Ectodermal cell (in vitro differentiated cells): Measurements from ENCODE around the gene SLFN12. TPM values are rescaled to one million over a fixed set of nuclear protein-coding genes. Genes with fewer than 3 reads are reported as not detected.
"Not testable (repeated sequence)": the region's sequence is repeated elsewhere in the genome, so short reads cannot be mapped to it uniquely, and the experiment has no call there.

Source experiments
- H3K27ac ChIP-seq: 2 replicates; pipeline ENCODE4 v1.7.0; 2013; ENCODE audit warnings: mild to moderate bottlenecking, low read depth, low read length; ENCODE audit not compliant: insufficient read depth, poor library complexity, severe bottlenecking
- H3K27me3 ChIP-seq: 2 replicates; pipeline ENCODE4 v1.7.0; 2013; ENCODE audit warnings: mild to moderate bottlenecking, low read length; ENCODE audit not compliant: insufficient read depth, control insufficient read depth, poor library complexity, severe bottlenecking
- H3K36me3 ChIP-seq: one replicate; pipeline ENCODE4 v1.7.0; 2013; ENCODE audit warnings: low read length; ENCODE audit not compliant: control insufficient read depth, insufficient read depth
- H3K4me1 ChIP-seq: one replicate; pipeline ENCODE4 v1.7.0; 2013; ENCODE audit warnings: low read length; ENCODE audit not compliant: control insufficient read depth, insufficient read depth
- H3K4me3 ChIP-seq: 2 replicates; pipeline ENCODE4 v1.7.0; 2013; ENCODE audit warnings: low read depth, low read length, control low read depth; ENCODE audit not compliant: insufficient read depth
- H3K9me3 ChIP-seq: 2 replicates; pipeline ENCODE4 v1.7.0; 2013; ENCODE audit warnings: mild to moderate bottlenecking, low read length, moderate library complexity; ENCODE audit not compliant: control insufficient read depth
- WGBS, 2 experiments: methylation state at CpG; one replicate each; pipeline ENCODE4 v1.1.7; 2013; ENCODE audit warnings: missing lambda C conversion rate in 2 of 2; 5-methylcytosine and 5-hydroxymethylcytosine counted together
- polyA plus RNA-seq, 4 experiments: library from polyadenylated mRNA; stranded (reverse); fragments of 50-300 nt; gene quantifications; one replicate each; pipeline ENCODE4 v1.2.3, GENCODE V29; 2013

The SLFN12 gene
- 5.9 TPM for polyA plus RNA-seq (2013, experiment 1 of 4)
- polyA plus RNA-seq (2013, experiment 2 of 4), result 3.9 TPM
- polyA plus RNA-seq (2013, experiment 3 of 4), result 2.1 TPM
- 2.8 TPM for polyA plus RNA-seq (2013, experiment 4 of 4)

DNA sequence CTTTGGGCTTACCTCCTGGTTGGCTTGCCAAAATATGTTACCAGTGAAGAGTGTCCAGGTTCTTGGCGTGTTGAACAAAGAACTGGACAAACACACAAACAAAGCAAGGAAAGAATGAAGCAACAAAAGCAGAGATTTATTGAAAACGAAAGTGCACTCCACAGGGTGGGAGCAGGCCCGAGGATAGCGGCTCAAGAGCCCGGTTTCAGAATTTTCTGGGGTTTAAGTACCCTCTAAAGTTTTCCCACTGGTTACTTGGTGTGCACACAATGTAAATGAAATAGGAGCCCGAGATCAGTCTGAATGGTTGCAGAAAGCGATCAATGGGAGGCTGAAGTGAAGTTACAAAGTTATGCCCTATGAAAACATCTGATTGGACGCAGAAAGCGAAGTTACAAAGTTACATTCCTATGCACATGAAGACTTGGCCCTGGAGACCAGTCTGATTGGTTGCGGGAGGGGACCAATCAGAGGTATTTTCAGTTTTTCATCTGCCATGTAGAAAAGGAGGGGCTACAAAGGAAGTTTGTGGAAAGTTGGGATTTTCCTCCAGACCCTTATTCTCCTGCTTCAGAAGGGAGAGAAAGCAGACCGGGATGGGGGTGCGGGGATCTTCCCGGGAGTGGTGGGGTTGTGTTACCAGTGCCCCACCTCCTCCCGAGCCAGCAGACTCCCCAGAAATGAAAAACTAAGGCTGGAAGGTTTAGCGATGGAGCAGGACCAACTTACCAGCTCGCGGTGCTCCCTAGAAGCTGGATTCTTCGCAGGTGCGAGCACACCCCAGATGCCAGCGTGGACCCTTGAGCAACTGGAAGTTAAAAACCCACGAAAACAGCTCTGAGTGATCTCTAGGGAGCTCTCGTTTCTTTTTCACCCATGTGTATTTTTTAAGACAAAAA lies at the start of gene SLFN12:
Gene SLFN12 (minus strand): TSS at position 325 of the 899 bp plus-strand sequence. CDS start 9,472 bp downstream, outside the sequence.
- Histone ChIP-seq H3K27me3 (peaks cover 4% of the 10 kb centered on the region), H3K9me3 (no peaks in the 10 kb centered on the region), H3K27ac (peak within 1 kb of the TSS; percentile 85), H3K4me3 (peak within 1 kb of the TSS; percentile 11), H3K4me1 (peaks cover 5% of the 10 kb centered on the region), H3K36me3 (no peaks in the 10 kb centered on the region)
- 82 to 88% methylated on average over 22 of the region's 22 CpGs for WGBS, 2 experiments

DNA sequence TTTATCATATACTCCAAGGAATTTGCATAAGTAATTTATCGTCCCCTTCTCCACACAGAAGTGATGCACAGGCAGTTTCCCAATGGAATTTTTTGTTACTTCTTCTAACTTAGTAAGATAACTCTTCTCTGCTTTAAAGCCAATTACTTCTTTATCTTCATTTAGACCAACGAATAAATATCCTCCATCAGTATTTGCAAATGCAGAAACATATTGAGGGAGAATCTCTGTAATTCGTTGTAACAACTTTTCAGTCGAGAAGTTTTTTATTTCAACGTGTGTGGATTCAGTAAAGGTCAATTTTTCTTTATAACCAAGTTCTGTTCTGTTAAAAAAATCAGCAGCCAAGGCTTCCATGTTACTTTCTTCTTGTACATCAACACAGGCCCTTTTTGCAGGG lies 47.0 kb upstream of the SLFN12 start:
- H3K9me3 ChIP-seq, result no peaks in the 10 kb centered on the region
- no peak overlapping the region for H3K4me3 ChIP-seq
- H3K36me3 ChIP-seq, result no peaks in the 10 kb centered on the region
- WGBS, 2 experiments, result 87 to 88% methylated on average over 5 of the region's 5 CpGs
- H3K27me3 ChIP-seq, result peaks cover 10% of the 10 kb centered on the region
- no peaks in the 10 kb centered on the region for H3K4me1 ChIP-seq
- H3K27ac ChIP-seq, result no peak overlapping the region

DNA sequence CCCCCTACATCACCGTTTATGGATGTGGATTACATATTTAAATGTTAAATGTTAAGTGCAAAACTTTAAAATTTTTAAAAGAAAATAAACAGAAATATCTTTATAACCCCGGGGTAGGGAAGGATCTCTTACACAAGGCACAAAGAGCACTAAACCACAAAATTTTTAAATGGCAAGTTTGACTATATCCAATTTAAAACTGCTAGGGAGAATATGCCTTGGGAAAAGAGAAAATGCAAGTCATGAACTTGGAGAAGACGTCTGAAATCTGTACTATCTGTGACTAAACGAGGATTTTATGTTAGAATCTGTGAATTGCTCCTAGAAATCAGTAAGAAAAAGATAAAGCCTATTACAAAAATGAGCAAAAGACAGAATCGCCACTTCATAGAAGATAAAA lies 44.9 kb upstream of the SLFN12 start:
- Histone ChIP-seq H3K4me1 (no peaks in the 10 kb centered on the region), H3K27me3 (peaks cover 10% of the 10 kb centered on the region), H3K27ac (no peak overlapping the region), H3K9me3 (no peaks in the 10 kb centered on the region), H3K36me3 (no peaks in the 10 kb centered on the region), H3K4me3 (no peak overlapping the region)
- WGBS, 2 experiments, result 90 to 97% methylated on average over 2 of the region's 5 CpGs

GRCh38 chr17:35476283-35476820 lies 44.1 kb upstream of the SLFN12 start:
- H3K27me3 ChIP-seq, result peaks cover 10% of the 10 kb centered on the region
- H3K4me1 ChIP-seq, result no peaks in the 10 kb centered on the region
- no peaks in the 10 kb centered on the region for H3K36me3 ChIP-seq
- WGBS, 2 experiments, result 90 to 94% methylated on average over 2 of the region's 2 CpGs
- no peaks in the 10 kb centered on the region for H3K9me3 ChIP-seq
- no peak overlapping the region for H3K4me3 ChIP-seq
- H3K27ac ChIP-seq, result no peak overlapping the region

- no peaks in the 10 kb centered on the region for H3K36me3 ChIP-seq
- no peaks in the 10 kb centered on the region for H3K9me3 ChIP-seq
- no peaks in the 10 kb centered on the region for H3K4me1 ChIP-seq
- WGBS, 2 experiments, result 87 to 89% methylated on average over 4 of the region's 4 CpGs
- H3K27me3 ChIP-seq, result no peaks in the 10 kb centered on the region
- no peak overlapping the region for H3K4me3 ChIP-seq
- H3K27ac ChIP-seq, result no peak overlapping the region
Observed at GRCh38 chr17:35468475-35468874, 36.2 kb upstream of the SLFN12 start.

- no peak overlapping the region for H3K27ac ChIP-seq
- no peaks in the 10 kb centered on the region for H3K27me3 ChIP-seq
- H3K36me3 ChIP-seq, result no peaks in the 10 kb centered on the region
- no peak overlapping the region for H3K4me3 ChIP-seq
- no peaks in the 10 kb centered on the region for H3K4me1 ChIP-seq
- H3K9me3 ChIP-seq, result no peaks in the 10 kb centered on the region
- WGBS, 2 experiments, result 86 to 89% methylated on average over 4 of the region's 4 CpGs
Observed at GRCh38 chr17:35467824-35468223, 35.5 kb upstream of the SLFN12 start.

GRCh38 chr17:35460354-35460851 lies 28.1 kb upstream of the SLFN12 start:
- Histone ChIP-seq H3K4me1 (no peaks in the 10 kb centered on the region), H3K4me3 (peak overlapping the region; percentile 7), H3K27ac (no peak overlapping the region), H3K36me3 (no peaks in the 10 kb centered on the region), H3K9me3 (no peaks in the 10 kb centered on the region), H3K27me3 (peaks cover 8% of the 10 kb centered on the region)
- 33 to 43% methylated on average over 44 of the region's 44 CpGs for WGBS, 2 experiments

DNA sequence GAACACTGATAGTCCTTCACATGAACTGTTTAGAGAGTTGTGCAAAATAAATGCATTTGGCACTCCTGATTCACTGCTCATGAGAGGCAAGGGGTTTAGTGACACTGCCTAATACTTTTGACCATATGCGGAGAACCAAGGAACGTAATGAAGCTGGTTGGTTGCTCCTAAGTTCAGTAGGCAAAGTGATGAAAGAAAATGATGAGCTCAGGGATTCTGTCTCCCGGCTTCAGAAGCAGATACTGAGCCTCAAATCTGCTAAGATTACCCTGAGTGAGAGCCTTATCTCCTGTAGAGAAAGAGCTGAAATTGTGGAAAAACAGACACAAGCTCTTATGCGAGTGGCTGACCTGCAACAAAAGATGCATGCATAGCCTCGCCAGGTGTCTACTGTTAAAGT lies 21.7 kb upstream of the SLFN12 start:
- H3K27ac ChIP-seq, H3K27me3 ChIP-seq, H3K4me1 ChIP-seq, H3K36me3 ChIP-seq, H3K4me3 ChIP-seq, H3K9me3 ChIP-seq: not testable (repeated sequence)
- WGBS, 2 experiments, result 95% methylated on average over 5 of the region's 5 CpGs

- WGBS, 2 experiments, result 71 to 94% methylated on average over 1 of the region's 1 CpG
- H3K4me1 ChIP-seq, result no peaks in the 10 kb centered on the region
- H3K4me3 ChIP-seq, result no peak overlapping the region
- H3K9me3 ChIP-seq, result no peaks in the 10 kb centered on the region
- no peaks in the 10 kb centered on the region for H3K36me3 ChIP-seq
- no peak overlapping the region for H3K27ac ChIP-seq
- H3K27me3 ChIP-seq, result peaks cover 16% of the 10 kb centered on the region
Observed at GRCh38 chr17:35453171-35453570, 20.9 kb upstream of the SLFN12 start.

DNA sequence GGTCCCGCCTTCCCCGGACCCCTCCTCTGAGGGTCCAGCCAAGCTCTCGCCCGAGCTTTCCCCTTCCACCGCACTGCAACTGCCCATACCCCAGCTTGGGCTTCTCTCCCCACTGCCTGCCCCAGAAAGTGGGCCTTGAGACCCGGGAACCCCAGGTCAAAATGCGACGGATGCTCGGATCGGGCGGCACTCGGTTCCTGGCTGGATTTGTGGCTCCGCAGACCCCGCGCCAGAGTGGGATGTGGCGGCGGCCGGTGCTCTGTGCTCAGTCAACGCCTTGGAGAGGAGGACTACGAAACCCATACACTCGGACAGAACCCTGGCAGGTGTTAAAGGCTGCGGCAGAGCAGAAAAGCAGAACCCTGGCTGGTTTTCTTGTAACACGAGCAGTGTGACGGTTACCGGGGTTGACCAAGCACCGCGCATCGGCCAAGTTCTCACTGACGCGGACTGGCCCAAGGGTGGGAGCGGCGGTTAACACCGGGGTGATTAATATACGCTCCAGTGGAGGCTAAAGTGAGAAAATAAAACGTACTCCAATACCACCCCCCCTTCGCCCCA lies 17.2 kb upstream of the SLFN12 start:
- Histone ChIP-seq H3K27ac (no peak overlapping the region), H3K27me3 (peaks cover 16% of the 10 kb centered on the region), H3K9me3 (no peaks in the 10 kb centered on the region), H3K36me3 (no peaks in the 10 kb centered on the region), H3K4me1 (no peaks in the 10 kb centered on the region), H3K4me3 (no peak overlapping the region)
- 84% methylated on average over 36 of the region's 36 CpGs for WGBS, 2 experiments
